GM23248 (cell line): ENCODE results near the gene KCNE4.

ENCODE experiments used
- EZH2 ChIP-seq: fragments of 200-600 bp; sonication (generic); IDR thresholded peaks from 2 replicates; pipeline ENCODE4 v1.6.1; 2018; ENCODE audit warnings: antibody characterized with exemption, mild to moderate bottlenecking; ENCODE audit not compliant: insufficient read depth, poor library complexity, severe bottlenecking
- EZH2phosphoT487 ChIP-seq: fragments of 200-600 bp; sonication (generic); IDR thresholded peaks from 2 replicates; pipeline ENCODE4 v1.6.1; 2018; ENCODE audit warnings: antibody characterized with exemption, moderate library complexity, mild to moderate bottlenecking, low read depth; ENCODE audit not compliant: insufficient read depth

DNA sequence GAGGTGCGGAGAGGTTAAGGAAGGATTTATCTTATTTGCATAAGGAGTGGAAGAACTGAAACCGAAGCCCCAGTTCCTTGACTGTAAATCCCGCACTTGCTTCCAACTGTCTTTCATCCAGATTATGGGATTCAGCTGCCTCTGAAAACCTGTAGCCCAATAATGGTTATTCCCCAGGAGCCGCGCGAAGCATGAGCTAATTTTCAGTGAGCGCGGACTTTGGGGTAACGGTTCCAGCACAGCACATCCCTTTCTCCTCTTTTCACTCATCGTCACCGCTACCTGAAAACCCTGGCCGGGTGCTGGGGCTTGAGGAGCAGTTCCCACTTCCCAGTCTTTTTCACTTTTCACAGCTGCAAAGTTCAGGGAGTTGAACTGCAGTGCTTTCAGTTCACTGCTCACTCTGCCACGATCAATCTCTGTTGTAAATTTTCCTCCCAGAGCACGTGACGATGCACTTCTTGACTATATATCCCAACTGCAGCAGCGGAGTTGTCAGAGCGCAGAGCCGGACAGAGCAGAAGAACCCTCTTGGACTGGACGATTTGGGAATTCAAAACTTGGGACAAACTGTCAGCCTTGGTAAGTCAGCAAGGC is at the start of gene KCNE4:
- TF ChIP-seq EZH2: no peak
- no peak for TF ChIP-seq EZH2phosphoT487
